NCI-H526 treated with DMSO at 0.1 percent for 48 hours (cell line): ENCODE data around the gene KRTAP10-5.
"Not testable (repeated sequence)": the region's sequence is repeated elsewhere in the genome, so short reads cannot be mapped to it uniquely, and the experiment has no call there.

Experiments
- DNase-seq: peaks from one replicate; lab custom pipeline; 2025; lab: John Stamatoyannopoulos, UW

Gene KRTAP10-5, protein sequence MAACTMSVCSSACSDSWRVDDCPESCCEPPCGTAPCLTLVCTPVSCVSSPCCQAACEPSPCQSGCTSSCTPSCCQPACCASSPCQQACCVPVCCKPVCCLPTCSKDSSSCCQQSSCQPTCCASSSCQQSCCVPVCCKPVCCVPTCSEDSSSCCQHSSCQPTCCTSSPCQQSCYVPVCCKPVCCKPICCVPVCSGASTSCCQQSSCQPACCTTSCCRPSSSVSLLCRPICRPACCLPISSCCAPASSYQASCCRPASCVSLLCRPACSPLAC

DNA sequence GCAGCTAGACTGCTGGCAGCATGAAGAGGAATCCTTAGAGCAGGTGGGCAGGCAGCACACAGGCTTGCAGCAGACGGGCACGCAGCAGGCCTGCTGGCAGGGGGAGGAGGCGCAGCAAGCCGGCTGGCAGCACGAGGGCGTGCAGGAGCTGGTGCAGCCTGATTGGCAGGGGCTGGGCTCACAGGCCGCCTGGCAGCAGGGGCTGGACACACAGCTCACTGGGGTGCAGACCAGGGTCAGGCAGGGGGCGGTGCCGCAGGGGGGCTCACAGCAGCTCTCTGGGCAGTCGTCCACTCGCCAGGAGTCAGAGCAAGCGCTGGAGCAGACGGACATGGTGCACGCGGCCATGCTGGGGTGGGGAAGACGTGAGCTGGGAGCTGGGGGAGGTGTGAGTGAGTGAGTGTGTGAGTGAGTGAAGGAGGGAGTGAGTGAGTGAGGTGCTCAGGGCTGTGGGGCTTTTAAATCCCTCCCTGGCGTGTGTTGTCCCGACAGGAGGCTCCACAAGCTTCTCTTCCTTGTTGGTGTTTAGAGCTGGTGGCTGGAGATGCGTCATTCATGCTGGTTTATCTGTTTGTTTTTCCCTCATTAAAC, at the start of gene KRTAP10-5:
KRTAP10-5 (minus strand) TSS at position 374 of the 591 bp plus-strand sequence; CDS start at position 348, 26 bp downstream.
- not testable (repeated sequence) for DNase-seq

DNA sequence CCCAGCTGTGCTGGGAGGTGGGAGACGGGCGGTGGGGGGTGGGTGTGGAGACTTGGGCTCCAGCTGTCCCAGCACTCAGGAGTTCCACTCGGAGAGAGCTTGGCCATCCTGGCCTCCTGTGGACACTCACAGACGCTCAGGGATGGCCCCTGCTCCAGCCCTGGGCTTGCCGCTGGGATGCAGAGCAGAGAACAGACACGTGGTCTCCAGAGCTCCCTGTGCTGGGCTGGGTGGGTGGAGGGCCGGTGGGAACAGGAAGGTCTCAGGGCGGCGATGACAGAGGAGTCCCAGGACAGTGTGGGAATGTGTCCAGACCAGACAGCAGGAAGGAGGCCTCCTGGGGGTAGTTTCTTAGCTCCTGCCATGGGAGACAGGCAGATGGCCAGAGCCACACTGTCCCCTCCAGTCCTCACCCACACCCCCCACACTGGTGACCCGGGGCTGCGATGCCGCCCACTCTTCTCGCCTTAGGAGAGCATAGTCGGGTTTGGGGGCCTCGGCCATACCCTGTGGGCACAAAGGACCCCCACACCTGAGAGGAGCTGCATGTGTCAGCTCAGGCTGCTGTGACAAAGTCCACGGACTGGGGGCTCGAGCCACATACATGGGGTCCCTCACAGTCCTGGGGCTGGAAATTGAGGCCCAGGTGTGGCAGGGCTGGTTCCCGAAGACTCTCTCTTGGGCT, 48.4 kb upstream of the KRTAP10-5 start:
- no peak for DNase-seq

DNA sequence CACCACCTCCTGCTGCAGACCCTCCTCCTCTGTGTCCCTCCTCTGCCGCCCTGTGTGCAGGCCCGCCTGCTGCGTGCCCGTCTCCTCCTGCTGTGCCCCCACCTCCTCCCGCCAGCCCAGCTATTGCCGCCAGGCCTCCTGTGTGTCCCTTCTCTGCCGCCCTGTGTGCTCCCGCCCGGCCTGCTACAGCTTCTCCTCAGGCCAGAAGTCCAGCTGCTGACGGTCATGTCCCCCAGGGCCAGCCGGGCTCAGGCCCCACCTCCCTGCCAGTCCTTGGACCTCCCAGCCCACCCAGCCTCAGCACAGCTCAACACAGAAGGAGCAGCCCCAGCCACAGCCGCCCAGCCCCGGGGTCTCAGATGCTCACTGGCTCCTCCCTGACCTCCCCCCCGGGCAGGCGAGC, 47.4 kb upstream of the KRTAP10-5 start:
- not testable (repeated sequence) for DNase-seq

DNA sequence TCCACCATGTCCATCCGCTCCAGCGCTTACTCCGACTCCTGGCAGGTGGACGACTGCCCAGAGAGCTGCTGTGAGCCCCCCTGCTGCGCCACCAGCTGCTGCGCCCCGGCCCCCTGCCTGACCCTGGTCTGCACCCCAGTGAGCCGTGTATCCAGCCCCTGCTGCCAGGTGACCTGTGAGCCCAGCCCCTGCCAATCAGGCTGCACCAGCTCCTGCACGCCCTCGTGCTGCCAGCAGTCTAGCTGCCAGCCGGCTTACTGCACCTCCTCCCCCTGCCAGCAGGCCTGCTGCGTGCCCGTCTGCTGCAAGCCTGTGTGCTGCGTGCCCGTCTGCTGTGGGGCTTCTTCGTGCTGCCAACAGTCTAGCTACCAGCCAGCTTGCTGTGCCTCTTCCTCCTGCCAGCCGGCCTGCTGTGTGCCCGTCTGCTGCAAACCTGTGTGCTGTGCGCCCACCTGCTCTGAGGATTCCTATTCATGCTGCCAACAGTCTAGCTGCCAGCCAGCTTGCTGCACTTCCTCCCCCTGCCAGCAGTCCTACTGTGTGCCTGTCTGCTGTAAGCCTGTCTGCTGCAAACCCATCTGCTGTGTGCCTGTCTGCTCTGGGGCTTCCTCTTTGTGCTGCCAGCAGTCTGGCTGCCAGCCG, 46.9 kb upstream of the KRTAP10-5 start:
- not testable (repeated sequence) for DNase-seq

DNA sequence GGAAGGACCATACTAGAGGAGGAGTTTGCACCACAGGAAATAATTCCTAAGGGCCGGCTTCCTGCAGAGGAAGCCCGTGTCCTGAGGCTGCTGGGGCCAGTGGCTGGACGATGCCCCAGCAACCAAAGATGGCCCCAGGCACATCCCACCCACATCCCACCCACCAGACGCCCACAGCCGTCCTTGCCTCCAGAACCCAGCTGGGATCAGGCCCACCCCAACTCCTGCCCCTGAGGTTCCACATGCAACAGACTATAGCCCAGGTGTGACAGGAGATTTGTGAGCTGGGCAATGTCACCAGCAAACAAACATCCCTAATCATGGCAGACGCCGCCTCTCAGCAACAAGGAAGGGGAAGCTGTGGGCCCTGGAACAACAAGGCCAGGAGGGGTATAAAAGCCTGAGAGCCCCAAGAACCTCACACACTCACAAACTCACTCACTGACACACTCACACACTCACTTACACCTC, 46.3 kb upstream of the KRTAP10-5 start, which contains the start of gene KRTAP10-9:
KRTAP10-9 (plus strand) TSS at position 421 of the 471 bp plus-strand sequence. CDS start 79 bp downstream, outside the sequence.
- no peak for DNase-seq

DNA sequence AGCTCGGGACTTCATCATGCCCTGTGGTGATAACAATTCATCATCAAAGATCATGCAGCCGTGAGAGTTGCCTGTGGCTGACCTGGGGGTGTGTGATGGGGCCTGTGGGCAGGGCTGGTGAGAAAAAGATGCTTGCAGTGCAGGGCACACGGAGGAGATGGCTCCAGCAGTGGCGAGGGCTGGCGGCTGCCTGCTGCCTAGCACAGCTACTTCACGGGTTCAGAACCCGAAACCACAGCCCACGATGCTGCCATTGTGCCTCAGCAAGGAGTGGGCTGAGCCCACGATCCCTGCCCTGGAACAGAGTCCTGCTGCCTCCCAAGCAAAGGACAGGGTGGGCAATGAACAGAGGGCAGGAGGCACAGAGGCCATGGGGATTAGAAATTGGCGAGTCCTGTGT, 45.9 kb upstream of the KRTAP10-5 start:
- no peak for DNase-seq

DNA sequence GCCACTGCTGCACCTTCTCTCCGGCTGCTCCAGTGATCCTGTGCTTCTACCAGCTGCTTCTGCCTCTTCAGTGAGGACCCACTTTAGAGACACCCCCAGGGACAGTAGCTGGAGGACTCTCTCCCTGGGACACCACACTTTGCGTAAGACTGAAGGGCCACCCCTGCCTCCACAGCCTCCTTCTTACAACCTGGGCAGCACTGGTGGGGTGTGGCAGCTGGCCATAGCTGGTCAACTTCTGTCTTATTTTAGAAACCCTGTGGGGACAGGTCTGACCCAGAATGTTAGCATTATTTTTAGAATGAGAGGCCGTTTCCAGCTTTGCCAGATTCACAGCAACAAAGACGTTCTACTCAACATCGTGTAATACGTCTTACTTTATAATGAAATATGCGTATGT, 45.4 kb upstream of the KRTAP10-5 start:
- no peak for DNase-seq

DNA sequence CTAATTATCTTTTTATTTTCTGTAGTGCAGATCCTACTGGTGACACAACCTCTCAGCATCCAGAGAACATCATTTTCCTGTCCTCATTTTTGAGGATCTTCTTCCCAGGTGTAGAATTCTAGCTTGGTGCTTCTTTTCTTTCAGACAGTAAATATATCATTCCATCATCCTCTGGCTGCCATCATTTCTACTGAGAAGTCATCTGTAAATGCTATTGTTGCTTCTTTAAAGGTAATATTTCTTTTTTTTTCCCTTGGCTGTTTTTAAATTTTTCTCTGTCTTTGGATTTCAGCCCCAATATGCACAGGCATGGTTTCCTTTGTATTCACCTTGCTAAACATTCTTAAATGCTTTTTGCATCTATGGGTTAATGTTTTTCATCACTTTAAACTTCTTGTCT, 43.2 kb upstream of the KRTAP10-5 start:
- no peak for DNase-seq

DNA sequence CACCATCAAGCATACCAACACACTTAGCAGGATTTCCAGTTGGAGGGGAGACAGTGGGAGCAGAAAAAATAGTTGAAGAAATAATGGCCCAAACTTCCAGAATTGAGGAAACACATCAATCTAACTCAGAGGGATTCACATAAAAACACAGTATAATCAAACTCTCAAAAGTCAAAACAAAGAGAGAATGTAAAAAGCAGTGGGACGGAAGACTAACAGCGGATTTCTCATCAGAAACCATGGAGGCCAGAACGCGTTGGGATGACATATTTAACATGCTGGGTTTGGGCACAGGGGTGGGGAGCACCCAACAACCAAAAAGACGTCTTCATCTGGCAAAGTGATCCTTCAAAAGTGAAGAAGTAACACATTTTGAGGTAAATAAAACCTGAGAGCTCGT, 39.5 kb upstream of the KRTAP10-5 start:
- no peak for DNase-seq

DNA sequence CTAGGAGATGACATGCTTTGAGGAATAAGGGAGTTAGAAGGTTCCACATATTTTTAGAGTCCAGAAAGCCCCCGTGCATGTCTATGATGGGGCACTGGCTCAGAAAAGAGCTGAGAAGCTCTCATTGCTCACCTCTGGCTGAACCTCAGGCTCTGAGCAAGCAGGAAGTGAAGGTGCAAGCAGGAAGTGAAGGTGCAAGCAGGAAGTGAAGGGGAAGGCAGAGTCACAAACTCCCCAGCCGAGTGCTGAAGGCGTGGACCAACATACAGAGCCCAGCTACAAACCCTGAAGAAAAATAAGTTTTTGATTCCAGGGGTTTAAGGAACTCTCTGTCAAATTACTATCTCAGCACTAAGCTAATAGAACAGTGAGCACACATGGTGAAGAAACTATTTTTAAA, 38.5 kb upstream of the KRTAP10-5 start:
- DNase-seq: no peak

DNA sequence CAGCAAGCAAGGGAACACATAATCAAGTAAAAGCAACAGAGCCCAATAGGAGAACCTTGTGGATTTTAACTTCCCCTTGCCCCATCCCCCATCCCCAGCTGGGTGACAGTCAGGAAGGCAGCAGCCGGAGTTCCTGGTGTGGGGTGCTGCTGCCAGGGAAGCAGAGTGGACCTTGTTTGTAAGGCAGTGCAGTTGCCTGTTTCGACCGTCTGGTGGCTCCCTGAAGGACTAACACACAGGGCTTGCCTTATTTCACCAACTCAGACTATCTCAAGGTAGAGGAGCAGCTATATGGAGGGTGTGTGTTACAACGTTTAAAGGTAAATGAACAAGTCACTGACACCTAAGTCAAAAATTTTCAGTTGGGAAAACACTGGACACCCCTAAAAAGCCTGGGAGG, 38.1 kb upstream of the KRTAP10-5 start:
- no peak for DNase-seq

DNA sequence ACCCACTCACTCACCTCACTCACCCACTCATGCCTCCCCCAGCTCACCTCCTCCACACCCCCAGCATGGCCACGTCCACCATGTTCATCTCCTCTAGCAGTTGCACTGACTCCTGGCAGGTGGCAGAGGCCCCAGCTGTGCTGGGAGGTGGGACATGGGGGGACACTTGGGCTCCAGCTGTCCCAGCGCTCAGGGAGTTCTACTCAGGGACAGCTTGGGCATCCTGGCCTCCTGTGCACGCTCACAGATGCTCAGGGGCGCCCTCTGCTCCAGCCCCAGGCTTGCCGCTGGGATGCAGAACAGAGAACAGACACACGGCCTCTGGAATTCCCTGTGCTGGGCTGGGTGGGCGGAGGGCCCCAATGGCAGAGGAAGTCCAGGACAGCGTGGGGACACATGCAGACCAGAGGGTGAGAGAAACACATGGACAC, 36.7 kb upstream of the KRTAP10-5 start:
- DNase-seq: no peak

DNA sequence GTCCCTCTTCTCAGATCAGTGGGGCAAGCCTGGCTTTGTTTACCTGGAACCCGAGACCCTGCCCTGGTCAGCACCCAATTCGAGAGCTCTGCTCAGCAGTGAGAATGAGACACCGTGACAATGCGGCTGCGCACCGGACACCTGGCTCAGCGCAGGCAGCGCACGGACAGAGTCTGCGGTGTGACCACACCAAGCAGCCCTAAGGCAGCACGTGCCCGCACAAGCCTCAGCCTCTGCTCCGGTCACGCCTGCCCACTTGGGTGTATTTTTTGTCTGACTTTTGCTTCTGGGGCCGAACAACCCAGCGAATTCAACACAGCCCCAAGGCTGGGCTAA, 36.2 kb upstream of the KRTAP10-5 start:
- DNase-seq: no peak

DNA sequence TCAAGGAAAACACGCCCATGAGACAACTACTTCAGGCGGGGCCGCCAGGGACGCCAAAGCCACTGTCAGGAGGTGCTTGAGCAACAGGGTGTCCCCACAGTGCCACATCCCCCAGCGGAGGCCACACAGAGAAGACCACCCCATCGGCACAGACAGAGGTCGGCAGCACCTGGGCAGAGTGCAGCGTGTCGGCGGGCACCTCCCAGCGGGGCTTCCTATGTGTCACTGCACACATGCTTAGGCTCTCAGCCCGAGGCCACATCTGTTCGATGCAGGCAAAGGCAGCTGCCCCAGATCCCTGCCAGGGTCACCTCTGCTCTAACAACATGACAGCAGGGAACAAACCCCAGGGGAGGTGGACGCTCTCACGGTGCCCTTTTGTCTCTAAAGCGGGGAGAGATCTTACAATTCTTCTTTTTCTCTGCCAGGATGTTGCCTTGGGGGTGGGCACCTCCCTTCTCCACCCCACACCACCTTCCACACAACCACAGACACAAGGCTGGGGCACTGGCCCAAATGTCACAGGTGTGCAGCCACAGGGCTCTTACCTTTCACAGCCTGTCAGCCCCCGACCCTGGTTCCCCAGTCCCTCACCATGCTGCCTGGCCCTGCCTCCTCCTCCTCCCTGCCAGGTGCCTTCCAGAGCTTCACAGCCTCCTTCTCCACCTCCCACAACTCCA, 35.6 kb upstream of the KRTAP10-5 start:
- no peak for DNase-seq

DNA sequence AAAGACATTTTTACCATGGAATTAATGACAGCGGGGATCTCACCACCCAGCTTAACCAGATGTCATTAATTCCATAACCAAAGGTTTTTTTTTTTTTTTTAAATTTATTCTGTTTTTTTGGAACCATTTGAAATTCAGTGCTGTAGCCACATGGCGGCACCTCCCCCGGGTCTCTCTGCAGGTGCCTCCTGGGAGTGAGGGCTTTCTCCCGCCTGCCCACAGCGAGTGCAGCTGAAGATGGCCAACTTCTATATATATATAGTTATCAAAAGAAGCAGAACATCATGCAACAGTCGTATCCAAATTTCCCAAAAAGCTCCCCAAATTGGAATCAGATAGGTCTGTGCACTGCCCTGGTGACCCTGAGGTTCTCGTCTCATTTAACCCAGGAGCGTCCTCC, 35.1 kb upstream of the KRTAP10-5 start:
- no peak for DNase-seq

DNA sequence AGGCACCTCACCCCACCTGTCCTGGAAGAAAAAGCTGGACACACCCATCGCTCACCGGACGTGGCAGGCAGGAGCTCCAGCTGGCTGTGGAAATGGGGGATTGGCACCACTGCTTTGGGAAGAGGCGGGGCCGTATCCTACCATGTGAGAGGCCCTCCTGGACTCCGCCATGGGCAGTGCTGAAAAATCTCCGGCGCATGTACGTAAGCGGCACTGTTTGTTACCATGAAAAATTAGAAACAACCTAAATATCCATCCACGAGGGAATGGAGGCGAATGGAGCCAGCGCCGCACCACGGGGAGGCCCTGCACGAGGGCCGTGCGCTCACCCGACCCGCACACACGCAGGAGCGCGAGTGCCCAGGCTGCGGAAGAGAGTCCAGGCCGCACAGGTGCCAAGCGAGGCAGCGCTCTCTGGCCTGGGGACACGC, 34.6 kb upstream of the KRTAP10-5 start:
- no peak for DNase-seq

DNA sequence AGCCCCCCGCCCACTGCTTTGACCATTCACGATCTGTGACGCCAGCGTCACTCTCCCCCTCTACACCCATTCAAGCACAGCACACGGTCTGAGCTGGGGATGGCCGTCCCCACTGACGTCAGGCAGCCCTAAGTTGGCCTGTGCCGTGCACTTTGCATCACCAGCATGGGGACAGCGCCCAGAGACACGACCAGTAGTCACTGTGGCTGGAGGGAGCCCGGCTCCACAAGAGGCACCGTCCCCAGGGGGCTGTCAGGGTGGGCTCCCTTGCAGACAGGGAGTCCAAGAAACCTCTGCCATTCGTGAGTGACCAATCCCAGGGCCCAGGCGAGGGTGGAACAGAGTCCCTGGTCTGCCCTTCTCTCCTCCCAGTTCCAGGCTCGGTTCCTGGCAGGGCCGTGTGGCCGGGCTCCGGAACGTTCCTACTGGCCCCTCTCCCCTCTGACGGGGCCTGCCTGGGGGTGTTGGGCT, 33.8 kb upstream of the KRTAP10-5 start:
- no peak for DNase-seq

DNA sequence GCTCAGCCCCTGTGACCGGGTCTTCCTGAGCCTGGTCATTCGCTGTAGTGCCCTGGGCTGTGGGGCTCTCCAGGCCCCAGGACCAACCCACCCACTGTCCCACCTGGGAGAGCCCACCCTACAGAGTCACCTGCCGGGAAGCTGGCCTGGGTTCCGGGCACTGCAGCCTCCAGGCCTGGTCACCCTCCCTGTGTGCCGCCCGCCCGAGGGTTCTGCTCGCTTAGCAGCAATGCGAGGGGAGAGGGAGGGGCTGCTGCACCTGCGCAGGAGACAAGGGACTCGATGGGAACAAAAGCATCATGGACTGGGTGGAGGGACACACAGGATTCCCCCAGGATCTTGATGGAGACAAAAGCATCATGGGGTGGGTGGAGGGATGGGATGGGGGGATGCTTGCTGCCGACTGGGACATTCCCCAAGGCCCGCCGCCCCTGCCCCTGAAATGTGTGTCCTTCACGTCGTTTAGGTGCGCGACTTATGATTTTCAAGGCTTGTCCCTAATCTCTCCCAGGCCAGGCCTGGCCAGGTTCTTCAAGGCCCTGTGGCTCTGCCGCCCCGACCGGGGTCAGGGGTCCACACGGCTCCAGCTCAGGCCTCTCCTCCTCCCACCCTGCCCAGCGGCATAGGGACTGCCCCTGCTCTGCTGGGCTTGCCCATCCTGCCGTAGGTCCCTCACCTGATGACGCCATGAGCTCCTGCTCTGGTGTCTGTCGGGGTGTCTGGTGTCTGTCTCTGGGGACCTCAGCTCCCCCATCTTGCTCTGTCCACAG, 33.2 kb upstream of the KRTAP10-5 start:
- DNase-seq: no peak

DNA sequence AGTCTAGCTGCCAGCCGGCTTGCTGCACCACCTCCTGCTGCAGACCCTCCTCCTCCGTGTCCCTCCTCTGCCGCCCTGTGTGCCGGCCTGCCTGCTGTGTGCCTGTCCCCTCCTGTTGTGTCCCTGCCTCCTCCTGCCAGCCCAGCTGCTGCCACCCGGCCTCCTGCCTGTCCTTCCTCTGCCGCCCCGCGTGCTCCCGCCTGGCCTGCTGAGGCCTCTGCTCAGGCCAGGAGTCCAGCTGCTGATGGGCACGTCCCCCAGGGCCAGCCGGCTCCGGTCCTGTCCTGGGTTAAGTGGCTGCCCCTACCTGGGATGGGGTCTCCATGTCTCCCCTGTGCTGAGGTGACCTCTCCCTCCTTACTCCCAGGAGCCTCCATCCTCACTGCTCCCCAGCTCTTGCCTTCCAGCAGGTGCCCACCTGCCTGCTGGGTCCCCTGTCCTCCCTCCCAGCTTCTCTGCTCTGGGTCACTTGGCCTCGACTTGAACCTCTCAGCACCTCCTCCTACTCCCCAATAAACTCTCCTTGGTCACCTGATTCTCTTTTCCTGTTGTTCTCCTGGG, 32.3 kb upstream of the KRTAP10-5 start:
- no peak for DNase-seq

DNA sequence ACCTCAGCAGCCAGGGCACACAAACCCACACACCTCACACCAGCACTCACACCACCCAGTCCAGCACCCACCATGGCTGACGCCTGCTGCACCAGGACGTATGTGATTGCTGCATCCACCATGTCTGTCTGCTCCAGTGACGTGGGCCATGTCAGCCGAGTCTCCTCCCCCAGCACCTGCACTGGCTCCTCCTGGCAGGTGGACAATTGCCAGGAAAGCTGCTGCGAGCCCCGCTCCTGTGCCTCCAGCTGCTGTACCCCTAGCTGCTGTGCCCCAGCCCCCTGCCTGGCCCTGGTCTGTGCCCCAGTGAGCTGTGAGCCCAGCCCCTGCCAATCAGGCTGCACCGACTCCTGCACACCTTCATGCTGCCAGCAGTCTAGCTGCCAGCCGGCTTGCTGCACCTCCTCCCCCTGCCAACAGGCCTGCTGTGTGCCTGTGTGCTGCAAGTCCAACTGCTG, 31.7 kb upstream of the KRTAP10-5 start, which contains the start of gene KRTAP10-8:
KRTAP10-8 (plus strand) TSS at position 51 of the 458 bp plus-strand sequence; CDS start at position 73, 22 bp downstream.
- no peak for DNase-seq
